ENCODE results near the gene MED26. TPM values are rescaled to one million over a fixed set of nuclear protein-coding genes. Genes with fewer than 3 reads are reported as not detected.

MED26 gene
- total and polyA plus RNA-seq, 2 of the 8 experiments (the other 6 are each of a cell fraction or from before 2014, with no cell fraction given), result 5.3 to 10.7 TPM

DNA sequence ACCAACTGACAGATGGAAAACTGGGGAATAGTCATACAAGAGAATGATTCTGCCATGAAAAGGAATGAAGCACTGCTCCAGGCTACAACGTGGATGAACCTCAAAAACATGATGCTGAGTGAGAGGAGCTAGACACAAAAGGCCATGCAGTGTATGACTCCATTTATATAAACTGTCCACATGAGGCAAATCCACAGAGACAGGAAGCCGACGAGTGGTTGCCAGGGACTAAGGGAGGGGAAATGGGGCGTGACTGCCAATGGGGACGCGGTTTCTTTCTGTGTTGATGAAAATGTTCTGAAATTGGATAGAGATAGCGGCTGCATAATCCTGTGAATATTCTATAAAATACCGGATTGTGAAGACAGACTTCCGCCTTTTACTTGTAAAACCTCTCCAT lies 21.7 kb upstream of the MED26 start:
- no peak overlapping the region for H2BK15ac ChIP-seq (ENCODE audit: low read length)
- H2AFZ ChIP-seq (ENCODE audit: low read length), result no peak overlapping the region
- CTCF ChIA-PET (ENCODE audit: partially characterized antibody), result interaction anchor here (0.8 to 0.9 kb wide), 2 partner anchors 70 to 556 kb away, joined by 3 to 4 read pairs; no protein-coding TSS in a partner anchor
- H4K20me1 ChIP-seq (replicated peaks in 1 of 2; ENCODE audit: control insufficient read depth in 1 of 2, insufficient read depth in 2 of 2, low read length in 2 of 2), result peaks cover 4 to 5% of the 10 kb centered on the region in 2 experiments
- WGBS, 2 experiments (ENCODE audit: extremely low coverage in 1 of 2, insufficient coverage in 1 of 2, insufficient read length in 1 of 2, insufficient replicate concordance in 2 of 2, low coverage in 1 of 2, low lambda C conversion rate in 2 of 2, missing lambda C conversion rate in 1 of 2), result 91% methylated on average over 9 of the region's 9 CpGs; no CpG with 5 or more reads in 1 of the 2 experiments
- no peak overlapping the region for H3K9ac ChIP-seq (replicated peaks in 1 of 4; ENCODE audit: extremely low read depth in 1 of 4, low read depth in 3 of 4, low read length in 3 of 4)
- peaks cover 2% of the 10 kb centered on the region; the same call in 1 of the 2 replicates for H3K79me1 ChIP-seq (ENCODE audit: low read depth, low read length)
- no peak overlapping the region for H2AK5ac ChIP-seq (ENCODE audit: low read depth, low read length)
- no peaks in the 10 kb centered on the region for H3K23me2 ChIP-seq (ENCODE audit: low read depth, low read length)
- no peak overlapping the region for H2BK20ac ChIP-seq (ENCODE audit: low read length)
- POLR2A ChIA-PET (ENCODE audit: partially characterized antibody), result interaction anchor here (0.9 to 4.9 kb wide), 7 partner anchors 8 to 76 kb away, joined by 3 to 27 read pairs (median 7); partner anchors contain the start of genes MED26, SMIM7 and TMEM38A
- no peaks in the 10 kb centered on the region for H3K4me1 ChIP-seq (replicated peaks in 1 of 4; ENCODE audit: control insufficient read depth in 3 of 4, insufficient read depth in 4 of 4, low read length in 3 of 4)
- H2BK120ac ChIP-seq (replicated peaks; ENCODE audit: low read depth, low read length), result no peak overlapping the region
- DNase-seq (ENCODE audit: low read depth in 1 of 2, low spot score in 2 of 2), result no peak
- H3K9me3 ChIP-seq (ENCODE audit: insufficient read depth in 2 of 2, low read depth in 1 of 2, low read length in 1 of 2), result no peaks in the 10 kb centered on the region
- H3K4me2 ChIP-seq (ENCODE audit: insufficient read depth in 1 of 2, low read depth in 2 of 2, low read length in 2 of 2), result no peak overlapping the region
- no peak overlapping the region for H3K18ac ChIP-seq (ENCODE audit: extremely low read depth, low read length)
- H4K5ac ChIP-seq (ENCODE audit: insufficient read length, low read depth, low read length), result no peak overlapping the region
- H3K27me3 ChIP-seq (replicated peaks in 1 of 4; ENCODE audit: control insufficient read depth in 3 of 4, extremely low read depth in 1 of 4, insufficient read depth in 3 of 4, low read length in 3 of 4), result no peaks in the 10 kb centered on the region
- H4K8ac ChIP-seq (ENCODE audit: extremely low read depth, insufficient read depth, low read length), result no peak overlapping the region
- H3K14ac ChIP-seq (ENCODE audit: insufficient read length), result no peak overlapping the region
- H3K23ac ChIP-seq (ENCODE audit: insufficient read length), result no peak overlapping the region
- H2BK12ac ChIP-seq (ENCODE audit: low read depth, low read length), result no peak overlapping the region
- peaks cover 0 to 21% of the 10 kb centered on the region in 2 experiments; a peak in 3 of 4 replicates for H3K79me2 ChIP-seq (ENCODE audit: control insufficient read depth in 1 of 2, insufficient read depth in 2 of 2, low read length in 2 of 2)
- no peak for FAIRE-seq
- H3K56ac ChIP-seq (replicated peaks; ENCODE audit: insufficient read length, low read depth, low read length), result no peak overlapping the region
- no peak overlapping the region for H3K27ac ChIP-seq (ENCODE audit: low read depth, low read length)
- no peak overlapping the region for H3K4me3 ChIP-seq (ENCODE audit: extremely low read depth in 1 of 4, insufficient read depth in 2 of 4, low read depth in 3 of 4, low read length in 4 of 4)
- H3K36me3 ChIP-seq (ENCODE audit: control insufficient read depth in 2 of 4, insufficient read depth in 4 of 4, low read length in 3 of 4), result peaks cover 30 to 78% (median 58%) of the 10 kb centered on the region in 4 experiments
- H4K91ac ChIP-seq (replicated peaks; ENCODE audit: insufficient read length, low read length), result no peak overlapping the region
- no peak overlapping the region for H2BK5ac ChIP-seq (ENCODE audit: low read depth, low read length)
- H3K4ac ChIP-seq (replicated peaks; ENCODE audit: insufficient read length, low read depth, low read length), result no peak overlapping the region
- TF ChIP-seq CHD1 (IDR thresholded peaks at IDR 0.05; ENCODE audit: low read depth, low read length), result no peak
- TF ChIP-seq NANOG (IDR thresholded peaks at IDR 0.05; ENCODE audit: insufficient read depth, low read depth, low read length, poor library complexity, severe bottlenecking), result no peak
- no peak for TF ChIP-seq ZNF274 (IDR thresholded peaks at IDR 0.05; ENCODE audit: borderline replicate concordance, extremely low read depth, low read length)
- no peak for TF ChIP-seq CREB1 (IDR thresholded peaks at IDR 0.05)
- TF ChIP-seq SP1 (IDR thresholded peaks at IDR 0.05; ENCODE audit: low read depth, low read length), result no peak
- TF ChIP-seq HDAC6 (IDR thresholded peaks at IDR 0.05; ENCODE audit: low read depth, low read length), result no peak
- TF ChIP-seq EGR1 (IDR thresholded peaks at IDR 0.05; ENCODE audit: borderline replicate concordance, low read depth, low read length), result no peak

All from H1 (cell line).